ENCODE results near the gene IFNAR2. TPM values are rescaled to one million over a fixed set of nuclear protein-coding genes. Genes with fewer than 3 reads are reported as not detected.

Gene IFNAR2
- total RNA-seq, 1 experiment from 2014 or later: 12.3 TPM

DNA sequence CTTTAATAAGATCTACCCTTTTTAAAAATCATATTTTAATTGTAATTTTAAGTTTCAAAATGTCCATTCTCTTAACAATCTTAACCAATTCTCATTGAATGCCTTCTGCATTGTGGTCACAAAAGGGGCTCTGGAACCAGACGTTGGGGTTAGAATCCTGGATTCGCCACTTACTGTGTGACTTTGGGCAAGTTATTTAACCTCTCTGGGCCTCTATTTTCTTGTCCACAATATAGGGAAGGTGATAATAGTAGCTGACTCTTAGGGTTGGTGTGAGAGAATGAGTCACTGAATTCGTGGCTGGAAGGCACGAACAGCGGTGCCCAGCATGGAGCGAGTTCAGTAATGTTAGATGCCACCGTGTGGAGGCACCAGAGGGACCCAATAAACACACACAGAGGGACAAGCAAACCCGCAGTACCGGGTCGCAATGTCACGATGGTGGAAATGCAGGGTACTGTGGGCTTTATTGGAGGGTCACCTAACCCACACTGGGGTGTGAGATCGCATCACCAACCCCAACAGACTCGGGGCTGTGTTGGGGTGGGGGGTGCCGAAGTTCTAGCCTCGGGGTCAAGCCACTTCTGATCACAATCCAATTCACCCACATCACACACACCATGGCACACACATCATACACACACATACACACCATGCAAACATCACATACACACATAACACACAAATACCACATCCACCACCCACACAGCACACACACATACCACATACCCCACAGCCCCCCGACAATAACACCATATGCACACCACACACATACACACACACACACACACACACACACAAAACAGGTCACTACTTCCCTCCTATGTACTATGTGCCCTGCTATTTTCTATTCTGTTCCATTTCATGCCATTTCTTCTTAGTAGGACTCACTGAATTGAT lies 27.0 kb upstream of the IFNAR2 start:
- intact Hi-C loops (cut with micrococcal nuclease): no loop called here
- H3K9me2 ChIP-seq (ENCODE audit: insufficient read depth): no peaks in the 10 kb centered on the region
- no peaks in the 10 kb centered on the region for H3K79me2 ChIP-seq (ENCODE audit: insufficient read depth, low read length)
- no peaks in the 10 kb centered on the region for H4K20me1 ChIP-seq (ENCODE audit: insufficient read depth)
- DNase-seq (ENCODE audit: low read depth, low spot score): no peak
- ATAC-seq: no peak
- no peak overlapping the region for H3K4me2 ChIP-seq (ENCODE audit: low read length)
- TF ChIP-seq ZFX (IDR thresholded peaks at IDR 0.05) (no peak), ZNF274 (IDR thresholded peaks at IDR 0.05; ENCODE audit: low read depth, low read length) (no peak), JUND (IDR thresholded peaks at IDR 0.05) (no peak), ELF1 (IDR thresholded peaks at IDR 0.05; ENCODE audit: borderline replicate concordance, low read depth) (no peak), POLR2A (IDR thresholded peaks at IDR 0.05; ENCODE audit: borderline replicate concordance, extremely low read depth, insufficient read depth, insufficient read length) (no peak), EZH2 (IDR thresholded peaks at IDR 0.05) (no peak), RAD21 (IDR thresholded peaks at IDR 0.05; ENCODE audit: low read depth) (no peak), CBX3 (IDR thresholded peaks at IDR 0.05; ENCODE audit: low read depth) (no peak), FOSL1 (IDR thresholded peaks at IDR 0.05; ENCODE audit: low read depth) (no peak), SRF (IDR thresholded peaks at IDR 0.05; ENCODE audit: low read depth) (no peak), EZH2phosphoT487 (IDR thresholded peaks at IDR 0.05; ENCODE audit: borderline replicate concordance) (no peak), EGR1 (IDR thresholded peaks at IDR 0.05; ENCODE audit: low read depth) (no peak), POLR2AphosphoS5 (IDR thresholded peaks at IDR 0.05; ENCODE audit: low read depth, low read length) (no peak), SIN3A (IDR thresholded peaks at IDR 0.05; ENCODE audit: low read depth) (no peak)
- TF ChIP-seq, protein P1, sequence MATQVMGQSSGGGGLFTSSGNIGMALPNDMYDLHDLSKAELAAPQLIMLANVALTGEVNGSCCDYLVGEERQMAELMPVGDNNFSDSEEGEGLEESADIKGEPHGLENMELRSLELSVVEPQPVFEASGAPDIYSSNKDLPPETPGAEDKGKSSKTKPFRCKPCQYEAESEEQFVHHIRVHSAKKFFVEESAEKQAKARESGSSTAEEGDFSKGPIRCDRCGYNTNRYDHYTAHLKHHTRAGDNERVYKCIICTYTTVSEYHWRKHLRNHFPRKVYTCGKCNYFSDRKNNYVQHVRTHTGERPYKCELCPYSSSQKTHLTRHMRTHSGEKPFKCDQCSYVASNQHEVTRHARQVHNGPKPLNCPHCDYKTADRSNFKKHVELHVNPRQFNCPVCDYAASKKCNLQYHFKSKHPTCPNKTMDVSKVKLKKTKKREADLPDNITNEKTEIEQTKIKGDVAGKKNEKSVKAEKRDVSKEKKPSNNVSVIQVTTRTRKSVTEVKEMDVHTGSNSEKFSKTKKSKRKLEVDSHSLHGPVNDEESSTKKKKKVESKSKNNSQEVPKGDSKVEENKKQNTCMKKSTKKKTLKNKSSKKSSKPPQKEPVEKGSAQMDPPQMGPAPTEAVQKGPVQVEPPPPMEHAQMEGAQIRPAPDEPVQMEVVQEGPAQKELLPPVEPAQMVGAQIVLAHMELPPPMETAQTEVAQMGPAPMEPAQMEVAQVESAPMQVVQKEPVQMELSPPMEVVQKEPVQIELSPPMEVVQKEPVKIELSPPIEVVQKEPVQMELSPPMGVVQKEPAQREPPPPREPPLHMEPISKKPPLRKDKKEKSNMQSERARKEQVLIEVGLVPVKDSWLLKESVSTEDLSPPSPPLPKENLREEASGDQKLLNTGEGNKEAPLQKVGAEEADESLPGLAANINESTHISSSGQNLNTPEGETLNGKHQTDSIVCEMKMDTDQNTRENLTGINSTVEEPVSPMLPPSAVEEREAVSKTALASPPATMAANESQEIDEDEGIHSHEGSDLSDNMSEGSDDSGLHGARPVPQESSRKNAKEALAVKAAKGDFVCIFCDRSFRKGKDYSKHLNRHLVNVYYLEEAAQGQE (IDR thresholded peaks at IDR 0.05; ENCODE audit: low read depth): no peak
- TF ChIP-seq, protein P2, sequence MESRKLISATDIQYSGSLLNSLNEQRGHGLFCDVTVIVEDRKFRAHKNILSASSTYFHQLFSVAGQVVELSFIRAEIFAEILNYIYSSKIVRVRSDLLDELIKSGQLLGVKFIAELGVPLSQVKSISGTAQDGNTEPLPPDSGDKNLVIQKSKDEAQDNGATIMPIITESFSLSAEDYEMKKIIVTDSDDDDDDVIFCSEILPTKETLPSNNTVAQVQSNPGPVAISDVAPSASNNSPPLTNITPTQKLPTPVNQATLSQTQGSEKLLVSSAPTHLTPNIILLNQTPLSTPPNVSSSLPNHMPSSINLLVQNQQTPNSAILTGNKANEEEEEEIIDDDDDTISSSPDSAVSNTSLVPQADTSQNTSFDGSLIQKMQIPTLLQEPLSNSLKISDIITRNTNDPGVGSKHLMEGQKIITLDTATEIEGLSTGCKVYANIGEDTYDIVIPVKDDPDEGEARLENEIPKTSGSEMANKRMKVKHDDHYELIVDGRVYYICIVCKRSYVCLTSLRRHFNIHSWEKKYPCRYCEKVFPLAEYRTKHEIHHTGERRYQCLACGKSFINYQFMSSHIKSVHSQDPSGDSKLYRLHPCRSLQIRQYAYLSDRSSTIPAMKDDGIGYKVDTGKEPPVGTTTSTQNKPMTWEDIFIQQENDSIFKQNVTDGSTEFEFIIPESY (IDR thresholded peaks at IDR 0.05; ENCODE audit: extremely low read depth, insufficient replicate concordance, low read length): no peak
- TF ChIP-seq, protein P3, sequence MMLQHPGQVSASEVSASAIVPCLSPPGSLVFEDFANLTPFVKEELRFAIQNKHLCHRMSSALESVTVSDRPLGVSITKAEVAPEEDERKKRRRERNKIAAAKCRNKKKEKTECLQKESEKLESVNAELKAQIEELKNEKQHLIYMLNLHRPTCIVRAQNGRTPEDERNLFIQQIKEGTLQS (IDR thresholded peaks at IDR 0.05): no peak
- H3K4me1 ChIP-seq (ENCODE audit: control insufficient read depth in 1 of 2, insufficient read depth in 2 of 2, low read length in 2 of 2): peaks cover 6 to 24% of the 10 kb centered on the region in 2 experiments
- no peak overlapping the region for H3K27ac ChIP-seq (ENCODE audit: low read depth, low read length)
- H3K9ac ChIP-seq (ENCODE audit: low read length): no peak overlapping the region
- ChIA-PET CTCF (interaction anchor here (1.4 to 1.7 kb wide), 2 partner anchors 240 to 242 kb away, joined by 3 to 6 read pairs; no protein-coding TSS in a partner anchor), POLR2A (no interaction called here), RAD21 (ENCODE audit: low non-redundant PET in 1 of 2, low total read pairs in 2 of 2, uncharacterized antibody in 2 of 2, unreplicated experiment in 2 of 2) (no interaction called here)
- no peak overlapping the region for H3K4me3 ChIP-seq (replicated peaks in 1 of 2; ENCODE audit: low read depth in 1 of 2, low read length in 2 of 2)
- no peak overlapping the region for H2AFZ ChIP-seq (ENCODE audit: low read depth, low read length, poor library complexity, severe bottlenecking)
- H3K9me3 ChIP-seq (ENCODE audit: control insufficient read depth in 1 of 2, insufficient read depth in 1 of 2, low read depth in 1 of 2, low read length in 2 of 2): no peaks in the 10 kb centered on the region
- H3K36me3 ChIP-seq (ENCODE audit: control insufficient read depth in 1 of 2, insufficient read depth in 2 of 2, low read length in 2 of 2): no peaks in the 10 kb centered on the region
- no peaks in the 10 kb centered on the region for H3K27me3 ChIP-seq (ENCODE audit: insufficient read depth, low read length)
- BruUV-seq (replicated peaks): no TSS peak
